Measurements from ENCODE around the gene PELI3.

- TF ChIP-seq CTCF (IDR thresholded peaks at IDR 0.05), result no peak
- TF ChIP-seq POLR2A (IDR thresholded peaks at IDR 0.05), result no peak
Measured at GRCh38 chr11:66469441-66469840, 2.7 kb downstream of the PELI3 start.
